Kidney (tissue), 14 donors: Measurements from ENCODE around the gene EDN1. TPM values are rescaled to one million over a fixed set of nuclear protein-coding genes. Genes with fewer than 3 reads are reported as not detected.
A peak's percentile ranks its signal among the peaks of the same experiment; 100 is the strongest.

Experiments used
- DNase-seq, 5 donors: peaks; one replicate each; pipeline ENCODE4 v3.0.0-alpha.2; 2013 to 2020
- FAIRE-seq: peaks from 2 replicates; lab custom pipeline; 2012; peaks lifted over from hg19 to GRCh38; lab: Jason Lieb, UNC
- H3K27ac ChIP-seq, 2 donors: one replicate each; pipeline ENCODE4 v1.7.0; 2013; ENCODE audit warnings: low read depth in 2 of 2, low read length in 2 of 2, inconsistent platforms in 1 of 2
- H3K27me3 ChIP-seq: one replicate; pipeline ENCODE4 v1.7.1; 2013; ENCODE audit warnings: low read length, inconsistent platforms; ENCODE audit not compliant: control insufficient read depth, insufficient read depth
- H3K36me3 ChIP-seq, 3 donors: one replicate each; pipeline versions ENCODE4 v1.7.0 to v1.7.1; 2013; ENCODE audit warnings: low read length in 3 of 3, control low read depth in 1 of 3, inconsistent platforms in 1 of 3; ENCODE audit not compliant: insufficient read depth in 3 of 3, control insufficient read depth in 2 of 3
- H3K4me1 ChIP-seq, 3 donors: one replicate each; pipeline versions ENCODE4 v1.7.0 to v1.7.1; 2013; ENCODE audit warnings: low read length in 3 of 3, inconsistent platforms in 1 of 3, low read depth in 1 of 3; ENCODE audit not compliant: control insufficient read depth in 2 of 3, insufficient read depth in 2 of 3
- H3K4me3 ChIP-seq, 3 donors: one replicate each; pipeline versions ENCODE4 v1.7.0 to v1.8.1; 2013; ENCODE audit warnings: low read length in 3 of 3, control low read depth in 1 of 3, inconsistent platforms in 1 of 3
- H3K9ac ChIP-seq, 3 donors: one replicate each; pipeline versions ENCODE4 v1.7.0 to v1.7.1; 2013; ENCODE audit warnings: low read length in 3 of 3, control low read depth in 1 of 3, inconsistent platforms in 1 of 3
- H3K9me3 ChIP-seq, 3 donors: one replicate each; pipeline versions ENCODE4 v1.7.0 to v1.7.1; 2013; ENCODE audit warnings: low read length in 3 of 3, control low read depth in 1 of 3, inconsistent platforms in 1 of 3; ENCODE audit not compliant: control insufficient read depth in 2 of 3, insufficient read depth in 1 of 3
- CTCF ChIP-seq: IDR thresholded peaks from 3 replicates; pipeline ENCODE4 v1.5.1; 2012; ENCODE audit warnings: mild to moderate bottlenecking, moderate library complexity, borderline replicate concordance; ENCODE audit not compliant: insufficient read depth; ENCODE audit errors: extremely low read depth
- intact Hi-C: fragments of 100-400 bp; cut with DNase I; formaldehyde crosslinking; loops from one replicate; pipeline ENCODE4 v1.11.1; 2022
- polyA plus RNA-seq: library from polyadenylated mRNA; stranded (reverse); fragments of 350-450 nt; fragmentation: Illumina TruSeq; extraction: RNeasy Lipid Tissue Mini Kit (QIAGEN cat#74804); gene quantifications from one replicate; pipeline ENCODE4 v1.2.3, GENCODE V29; 2014; ENCODE audit warnings: low read depth, low replicate concordance; ENCODE audit not compliant: insufficient read depth
- total RNA-seq: library from RNA; stranded (reverse); fragmentation: NEBNext Ultra II Directional; extraction: Animal tissue kit (Norgen Biotek cat#: 25700); gene quantifications from one replicate; pipeline ENCODE4 v1.2.1, GENCODE V29; 2021
- donor health status: control.
- donor health status: control.
- donor health status: control.
- donor health status: control.
- donor health status: control.
- donor health status: DM: yes; HTN: yes; CAD: no.
- donor health status: Normal renal cell carcinoma (clear cell type).

EDN1 gene
- total and polyA plus RNA-seq, 2 donors from 2014 or later = 3.4 to 16.6 TPM

DNA sequence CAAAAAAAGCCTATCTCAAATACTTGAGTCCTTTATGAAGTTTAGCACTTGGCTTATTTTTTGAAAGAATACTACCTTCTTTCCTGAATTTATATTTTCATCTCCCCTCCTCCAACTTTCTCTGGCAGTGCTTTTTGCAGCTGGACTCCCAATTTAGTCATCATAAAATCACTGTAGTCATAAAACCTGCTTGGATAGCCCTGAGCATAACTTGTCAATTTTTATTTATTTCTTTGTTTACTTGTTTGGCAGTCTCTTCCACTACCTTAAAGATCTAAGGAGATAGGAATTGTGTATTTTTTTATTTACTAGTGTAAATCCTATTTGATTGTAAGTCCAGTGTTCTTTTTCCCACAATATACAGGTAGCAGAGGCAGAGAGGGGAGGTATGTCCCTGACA, 11.2 kb upstream of the EDN1 start:
- Histone ChIP-seq H3K4me3 (no peak overlapping the region), H3K9ac (no peak overlapping the region), H3K36me3 (no peaks in the 10 kb centered on the region), H3K27me3 (no peaks in the 10 kb centered on the region), H3K4me1 (no peaks in the 10 kb centered on the region), H3K9me3 (no peaks in the 10 kb centered on the region), H3K27ac (no peak overlapping the region)
- FAIRE-seq (no peak), DNase-seq (no peak)
- intact Hi-C loops = no loop called here
- no peak for TF ChIP-seq CTCF

DNA sequence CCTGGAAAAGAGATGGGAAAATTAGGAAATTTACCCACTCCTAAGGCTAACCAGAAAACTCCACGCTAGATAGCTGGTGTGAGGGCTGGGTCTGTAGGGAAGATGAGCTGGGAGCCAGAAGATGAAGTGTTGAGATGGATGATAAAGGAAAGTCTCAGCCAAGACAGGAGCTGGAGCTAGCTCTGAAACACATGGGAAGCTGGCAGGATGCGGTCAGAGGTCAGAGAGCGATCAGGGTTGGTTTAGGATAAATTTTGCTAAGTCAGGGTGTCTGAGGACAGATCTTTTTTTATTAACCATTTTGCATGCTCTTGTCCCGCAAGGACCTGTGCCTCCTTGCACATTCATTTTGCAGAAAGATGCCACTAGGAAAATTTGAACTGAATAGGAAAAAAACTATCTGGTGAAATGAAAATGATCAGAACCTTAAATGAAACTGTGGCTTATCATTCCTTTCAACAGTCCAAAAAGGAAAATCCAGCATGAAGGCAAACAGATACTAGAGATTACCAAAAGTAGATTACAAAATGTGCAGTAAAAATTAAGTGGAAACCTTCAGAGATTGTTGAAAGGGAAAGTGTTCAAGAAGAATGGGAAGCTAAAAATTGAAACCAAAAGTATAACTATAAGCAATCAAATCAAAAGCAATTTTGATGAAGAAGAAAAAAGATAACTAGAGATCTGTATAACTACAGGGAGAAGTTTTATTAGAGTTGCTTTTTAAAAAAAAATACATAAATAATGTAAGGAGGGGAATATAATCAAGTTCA, 10.7 kb upstream of the EDN1 start:
- FAIRE-seq = peak; percentile 32
- DNase-seq = no peak
- Histone ChIP-seq H3K9me3 (no peaks in the 10 kb centered on the region), H3K4me3 (no peak overlapping the region), H3K4me1 (no peaks in the 10 kb centered on the region), H3K27ac (no peak overlapping the region), H3K36me3 (no peaks in the 10 kb centered on the region), H3K27me3 (no peaks in the 10 kb centered on the region), H3K9ac (no peak overlapping the region)
- no peak for TF ChIP-seq CTCF
- intact Hi-C loops = loop anchor here (10.0 kb wide), 1 partner anchor 325 kb away; no protein-coding TSS in a partner anchor

DNA sequence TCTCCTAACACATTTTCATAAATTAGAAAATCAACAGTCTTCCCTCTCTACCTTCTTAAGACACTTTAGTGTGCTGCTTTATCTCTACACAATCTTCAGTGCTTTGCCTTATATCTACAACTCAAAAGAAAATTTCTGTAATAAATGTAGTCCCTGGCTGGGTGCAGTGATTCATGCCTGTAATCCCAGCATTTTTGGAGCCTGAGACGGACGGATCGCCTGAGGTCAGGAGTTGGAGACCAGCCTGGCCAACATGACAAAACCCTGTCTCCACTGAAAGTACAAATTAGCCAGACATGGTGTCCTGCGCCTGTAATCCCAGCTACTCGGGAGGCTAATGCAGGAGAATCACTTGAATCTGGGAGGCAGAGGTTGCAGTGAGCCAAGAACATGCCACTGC, 9.7 kb upstream of the EDN1 start:
- no peak overlapping the region for H3K27ac ChIP-seq
- H3K9me3 ChIP-seq = no peaks in the 10 kb centered on the region
- intact Hi-C loops = loop anchor here (10.0 kb wide), 1 partner anchor 324 kb away; no protein-coding TSS in a partner anchor
- H3K9ac ChIP-seq = no peak overlapping the region
- no peaks in the 10 kb centered on the region for H3K27me3 ChIP-seq
- TF ChIP-seq CTCF = no peak
- H3K4me1 ChIP-seq = no peaks in the 10 kb centered on the region
- no peak overlapping the region for H3K4me3 ChIP-seq
- FAIRE-seq (no peak), DNase-seq (no peak)
- H3K36me3 ChIP-seq = no peaks in the 10 kb centered on the region
